Measurements from ENCODE around the gene PLA2G6. TPM values are rescaled to one million over a fixed set of nuclear protein-coding genes. Genes with fewer than 3 reads are reported as not detected.
A peak's percentile ranks its signal among the peaks of the same experiment; 100 is the strongest.

Gene PLA2G6
- total RNA-seq, 1 donor = 12.3 TPM

DNA sequence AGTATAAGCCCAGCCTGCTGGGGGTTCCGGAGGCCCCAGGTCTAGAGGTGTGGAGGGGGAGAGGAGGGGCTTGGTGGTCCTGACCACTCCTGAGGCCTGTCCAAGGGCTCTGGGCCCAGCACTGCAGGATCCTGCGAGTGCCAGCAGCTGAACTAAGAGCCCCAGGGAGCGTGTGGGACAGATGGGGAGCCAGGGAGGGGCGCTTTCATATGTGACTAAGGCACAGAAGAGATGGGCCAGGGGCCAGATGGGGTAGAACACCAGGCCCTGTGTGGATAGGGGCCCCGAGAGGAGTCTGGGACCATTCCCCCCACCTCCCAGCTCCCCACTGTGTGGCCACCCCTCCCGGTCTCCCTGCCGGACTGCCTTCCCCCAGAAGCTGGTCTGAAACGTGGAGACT, 38.5 kb upstream of the PLA2G6 start:
- DNase-seq (ENCODE audit: low read depth) = no peak
- TF ChIP-seq, protein P1, sequence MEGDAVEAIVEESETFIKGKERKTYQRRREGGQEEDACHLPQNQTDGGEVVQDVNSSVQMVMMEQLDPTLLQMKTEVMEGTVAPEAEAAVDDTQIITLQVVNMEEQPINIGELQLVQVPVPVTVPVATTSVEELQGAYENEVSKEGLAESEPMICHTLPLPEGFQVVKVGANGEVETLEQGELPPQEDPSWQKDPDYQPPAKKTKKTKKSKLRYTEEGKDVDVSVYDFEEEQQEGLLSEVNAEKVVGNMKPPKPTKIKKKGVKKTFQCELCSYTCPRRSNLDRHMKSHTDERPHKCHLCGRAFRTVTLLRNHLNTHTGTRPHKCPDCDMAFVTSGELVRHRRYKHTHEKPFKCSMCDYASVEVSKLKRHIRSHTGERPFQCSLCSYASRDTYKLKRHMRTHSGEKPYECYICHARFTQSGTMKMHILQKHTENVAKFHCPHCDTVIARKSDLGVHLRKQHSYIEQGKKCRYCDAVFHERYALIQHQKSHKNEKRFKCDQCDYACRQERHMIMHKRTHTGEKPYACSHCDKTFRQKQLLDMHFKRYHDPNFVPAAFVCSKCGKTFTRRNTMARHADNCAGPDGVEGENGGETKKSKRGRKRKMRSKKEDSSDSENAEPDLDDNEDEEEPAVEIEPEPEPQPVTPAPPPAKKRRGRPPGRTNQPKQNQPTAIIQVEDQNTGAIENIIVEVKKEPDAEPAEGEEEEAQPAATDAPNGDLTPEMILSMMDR (IDR thresholded peaks at IDR 0.05; ENCODE audit: insufficient read depth, low read length) = no peak
- no peak overlapping the region for H3K4me3 ChIP-seq (ENCODE audit: low read depth, low read length)

DNA sequence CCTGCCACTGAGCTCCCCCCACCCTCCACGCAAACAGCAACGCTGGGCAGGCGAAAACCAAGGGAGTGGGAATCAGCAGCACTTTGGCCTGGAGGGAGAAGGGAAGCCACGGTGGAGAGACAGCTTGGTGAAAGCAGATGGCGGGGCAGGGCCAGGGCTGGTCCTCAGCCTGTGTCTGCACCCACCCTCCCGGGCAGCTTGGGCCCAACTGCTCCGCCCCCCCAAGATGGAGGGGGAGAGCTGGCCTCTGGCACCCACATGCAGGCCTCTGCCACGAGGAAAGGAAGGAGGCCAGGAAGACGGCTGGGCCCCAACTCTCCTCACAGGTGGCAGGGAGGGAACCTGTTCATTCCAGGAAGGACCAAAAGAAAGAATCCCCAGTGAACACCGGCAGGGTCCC, 38.0 kb upstream of the PLA2G6 start:
- no peak overlapping the region for H3K4me3 ChIP-seq (ENCODE audit: low read depth, low read length)
- no peak for DNase-seq (ENCODE audit: low read depth)
- TF ChIP-seq, protein P1 (IDR thresholded peaks at IDR 0.05; ENCODE audit: insufficient read depth, low read length) = no peak

DNA sequence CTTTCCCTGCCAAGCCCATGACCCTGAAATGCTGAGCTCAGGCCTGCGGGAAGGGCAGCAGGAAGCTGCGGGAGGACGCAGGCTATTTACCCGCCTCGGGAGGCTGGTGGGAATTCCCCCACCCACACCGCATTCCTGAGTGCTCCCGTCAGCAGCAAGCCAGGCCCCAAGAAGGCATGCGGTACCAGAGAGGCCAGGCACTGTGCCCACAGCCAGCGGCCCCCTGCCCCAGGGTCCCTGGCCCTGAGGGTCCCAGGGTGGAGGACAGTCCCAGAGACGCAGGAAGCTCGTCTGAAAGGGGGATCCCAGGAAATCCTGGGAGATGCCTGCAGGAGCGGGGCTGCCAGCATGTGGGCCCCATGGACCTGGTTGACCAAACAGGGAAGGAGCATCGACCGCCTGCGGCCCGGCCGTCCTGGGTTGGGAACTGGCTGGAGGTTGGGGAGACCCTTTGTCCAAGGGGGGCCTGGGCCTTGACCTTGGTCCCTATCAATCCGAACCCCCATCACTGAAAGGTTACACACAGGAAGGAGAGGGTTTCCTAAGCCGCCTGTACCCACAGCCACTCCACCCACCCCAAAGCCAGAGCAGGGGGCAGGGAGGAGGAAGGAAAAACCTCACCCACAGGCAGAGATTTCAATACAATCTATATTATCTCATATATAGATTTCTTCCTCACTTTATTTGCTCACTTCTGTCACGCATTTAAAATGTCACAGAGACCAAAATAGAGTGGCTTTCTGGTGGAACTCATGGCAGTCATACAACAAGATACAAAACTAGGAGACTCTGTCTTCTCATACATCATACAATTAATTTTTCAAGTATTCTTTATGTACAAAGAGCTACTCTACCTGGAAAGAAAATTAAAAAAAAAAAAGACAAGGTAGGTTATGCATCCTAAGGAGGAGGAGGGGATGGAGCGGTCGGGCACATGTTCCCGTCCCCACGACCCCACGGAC, 37.3 kb upstream of the PLA2G6 start:
- H3K4me3 ChIP-seq (ENCODE audit: low read depth, low read length) = no peak overlapping the region
- TF ChIP-seq, protein P1 (IDR thresholded peaks at IDR 0.05; ENCODE audit: insufficient read depth, low read length) = no peak
- peak; percentile 94 for DNase-seq (ENCODE audit: low read depth)

DNA sequence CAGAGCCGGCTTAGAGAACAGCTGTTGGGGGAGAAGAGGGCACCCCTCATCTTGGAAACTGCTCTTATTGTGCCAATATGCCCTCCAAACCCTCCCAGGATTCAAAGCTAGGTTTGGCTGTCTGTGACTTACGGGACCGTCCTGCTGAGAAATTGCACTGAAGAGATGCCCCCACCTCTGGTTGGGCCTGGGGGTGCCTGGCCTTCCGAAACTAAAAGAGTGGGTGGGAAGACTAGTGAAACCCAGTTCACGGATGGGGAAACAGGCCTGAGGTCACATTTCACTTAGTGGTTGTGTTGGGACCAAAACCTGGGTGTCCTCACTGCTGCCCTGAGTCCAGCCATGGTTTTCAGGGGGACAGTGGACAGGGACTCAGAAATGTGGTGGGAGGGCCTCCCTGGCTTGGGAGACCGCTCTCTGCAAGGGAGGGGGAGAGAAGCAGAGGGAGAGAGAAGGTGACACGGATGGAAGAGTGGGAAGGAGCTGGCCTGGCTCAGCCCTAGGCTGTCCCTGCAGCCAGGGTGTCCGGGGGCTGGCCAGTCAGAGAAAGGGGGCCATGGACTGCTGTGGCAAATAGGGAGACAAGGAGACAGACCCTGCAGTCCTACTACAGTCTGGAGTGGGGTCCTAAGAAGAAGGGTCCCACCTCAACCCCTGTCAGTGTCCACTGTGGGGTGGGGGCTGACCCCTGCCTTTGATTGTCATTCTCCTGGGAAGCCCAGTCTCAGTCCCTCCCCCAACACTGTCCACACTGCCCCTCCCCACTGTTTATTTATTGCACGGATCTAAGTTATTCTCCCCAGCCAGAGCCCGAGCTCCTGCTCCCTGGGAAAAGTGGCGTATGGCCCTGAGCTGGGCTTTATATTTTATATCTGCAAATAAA, 33.8 kb upstream of the PLA2G6 start:
- TF ChIP-seq, protein P1 (IDR thresholded peaks at IDR 0.05; ENCODE audit: insufficient read depth, low read length) = no peak
- H3K4me3 ChIP-seq (ENCODE audit: low read depth, low read length) = no peak overlapping the region
- no peak for DNase-seq (ENCODE audit: low read depth)

DNA sequence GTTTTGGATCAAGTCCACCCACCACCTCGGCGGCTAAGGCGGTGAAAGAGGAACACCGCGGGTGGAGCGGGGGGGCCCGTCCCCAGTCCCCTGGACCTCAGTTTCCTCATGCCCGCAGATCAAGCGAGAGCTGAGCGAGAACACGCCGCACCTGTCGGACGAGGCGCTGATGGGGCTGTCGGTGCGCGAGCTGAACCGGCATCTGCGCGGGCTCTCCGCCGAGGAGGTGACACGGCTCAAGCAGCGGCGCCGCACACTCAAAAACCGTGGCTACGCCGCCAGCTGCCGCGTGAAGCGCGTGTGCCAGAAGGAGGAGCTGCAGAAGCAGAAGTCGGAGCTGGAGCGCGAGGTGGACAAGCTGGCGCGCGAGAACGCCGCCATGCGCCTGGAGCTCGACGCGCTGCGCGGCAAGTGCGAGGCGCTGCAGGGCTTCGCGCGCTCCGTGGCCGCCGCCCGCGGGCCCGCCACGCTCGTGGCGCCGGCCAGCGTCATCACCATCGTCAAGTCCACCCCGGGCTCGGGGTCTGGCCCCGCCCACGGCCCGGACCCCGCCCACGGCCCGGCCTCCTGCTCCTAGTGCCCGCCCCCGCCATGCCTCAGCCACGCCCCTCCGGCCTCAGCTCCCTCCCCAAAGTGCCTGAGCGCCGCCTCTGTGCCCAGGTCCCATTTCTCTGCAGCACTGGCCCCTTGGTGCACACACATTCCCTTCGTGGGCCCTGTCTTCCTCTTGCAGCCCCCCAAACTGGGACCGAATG, 32.8 kb upstream of the PLA2G6 start:
- peak; percentile 49 for DNase-seq (ENCODE audit: low read depth)
- H3K4me3 ChIP-seq (ENCODE audit: low read depth, low read length) = peak overlapping the region; percentile 28
- TF ChIP-seq, protein P1 (IDR thresholded peaks at IDR 0.05; ENCODE audit: insufficient read depth, low read length) = no peak

DNA sequence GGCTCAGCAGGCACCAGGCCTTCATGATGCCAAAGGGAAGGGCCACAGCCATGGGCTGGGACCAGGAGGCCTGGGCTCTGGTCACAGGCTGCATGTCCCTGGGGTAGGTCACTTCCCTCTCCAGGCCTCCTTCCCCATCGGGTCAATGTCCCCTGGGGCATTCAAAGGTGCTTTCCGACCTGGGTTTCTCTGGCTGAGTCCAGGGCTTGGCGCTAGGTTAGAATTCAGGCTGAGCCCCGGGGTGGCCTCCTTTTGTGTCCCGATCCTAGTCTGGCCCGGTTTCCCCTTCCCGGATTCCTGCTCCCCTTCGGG, 32.3 kb upstream of the PLA2G6 start:
- H3K4me3 ChIP-seq (ENCODE audit: low read depth, low read length) = no peak overlapping the region
- TF ChIP-seq, protein P1 (IDR thresholded peaks at IDR 0.05; ENCODE audit: insufficient read depth, low read length) = no peak

More for the DNA sequence above, 32.3 kb upstream of the PLA2G6 start:
- no peak for DNase-seq (ENCODE audit: low read depth)
